Peyer's patch (tissue), 4 donors: ENCODE data around the gene RNF169. TPM values are rescaled to one million over a fixed set of nuclear protein-coding genes. Genes with fewer than 3 reads are reported as not detected.

Experiments used
- DNase-seq, 3 donors: peaks; one replicate each; pipeline ENCODE4 v3.0.0-alpha.2; 2017 to 2019
- H3K27ac ChIP-seq, 4 donors: fragments of 200-600 bp; sonication (generic); one replicate each; pipeline ENCODE4 v1.5.1; 2016 to 2019
- H3K27me3 ChIP-seq, 2 donors: fragments of 200-600 bp; sonication (generic); one replicate each; pipeline ENCODE4 v1.5.1; 2019
- H3K36me3 ChIP-seq, 3 donors: fragments of 200-600 bp; sonication (generic); one replicate each; pipeline ENCODE4 v1.5.1; 2016 to 2019
- H3K4me1 ChIP-seq, 4 donors: fragments of 200-600 bp; sonication (generic); one replicate each; pipeline ENCODE4 v1.5.1; 2016 to 2019
- H3K4me3 ChIP-seq, 4 donors: fragments of 200-600 bp; sonication (generic); 1 replicate in 3 of 4; 2 replicates in 1 of 4; pipeline ENCODE4 v1.5.1; 2016 to 2019; ENCODE audit warnings: mild to moderate bottlenecking in 1 of 4
- H3K9me3 ChIP-seq, 4 donors: fragments of 200-600 bp; sonication (generic); one replicate each; pipeline ENCODE4 v1.5.1; 2016 to 2019; ENCODE audit warnings: mild to moderate bottlenecking in 1 of 4
- CTCF ChIP-seq, 6 experiments: fragments of 450-650 bp in 4 of 6; fragments of 200-600 bp in 2 of 6; sonication (generic) in 1 of 6; IDR thresholded peaks; one replicate each; pipeline ENCODE4 v1.5.1; 2017 to 2019; ENCODE audit warnings: antibody characterized with exemption in 6 of 6, mild to moderate bottlenecking in 3 of 6, moderate library complexity in 1 of 6
- POLR2A ChIP-seq, 2 donors: fragments of 450-650 bp; IDR thresholded peaks; one replicate each; pipeline ENCODE4 v1.5.1; 2017; ENCODE audit warnings: antibody characterized with exemption in 2 of 2, mild to moderate bottlenecking in 2 of 2, moderate library complexity in 2 of 2
- total RNA-seq, 4 donors: library from RNA; depleted of rRNA; stranded (reverse); fragments of >200 nt; gene quantifications; one replicate each; pipeline ENCODE4 v1.1.0, GENCODE V29; 2016

RNF169 gene
- total RNA-seq, 4 donors from 2014 or later, result 14.2 to 33.8 (median 19.2) TPM

- H3K4me1 ChIP-seq, result no peaks in the 10 kb centered on the region
- H3K9me3 ChIP-seq, result no peaks in the 10 kb centered on the region
- H3K4me3 ChIP-seq, result no peak overlapping the region
- TF ChIP-seq POLR2A (IDR thresholded peaks at IDR 0.05), result no peak
- peak; percentile 64 to 89 (median 75) for TF ChIP-seq CTCF (IDR thresholded peaks at IDR 0.05)
- H3K27ac ChIP-seq, result no peak overlapping the region
- DNase-seq, result peak in 1 of 3 donors; percentile 73
- no peaks in the 10 kb centered on the region for H3K27me3 ChIP-seq
- no peaks in the 10 kb centered on the region for H3K36me3 ChIP-seq
Measured at GRCh38 chr11:74739546-74740270, 8.9 kb upstream of the RNF169 start.

GRCh38 chr11:74742070-74742469 is 6.6 kb upstream of the RNF169 start:
- Histone ChIP-seq H3K27ac (no peak overlapping the region), H3K4me1 (no peaks in the 10 kb centered on the region), H3K27me3 (no peaks in the 10 kb centered on the region), H3K9me3 (no peaks in the 10 kb centered on the region), H3K4me3 (no peak overlapping the region), H3K36me3 (no peaks in the 10 kb centered on the region)
- TF ChIP-seq CTCF (IDR thresholded peaks at IDR 0.05) (no peak), POLR2A (IDR thresholded peaks at IDR 0.05) (no peak)
- DNase-seq, result no peak

GRCh38 chr11:74743640-74744039 is 5.0 kb upstream of the RNF169 start:
- no peak overlapping the region for H3K27ac ChIP-seq
- DNase-seq, result no peak
- no peaks in the 10 kb centered on the region for H3K36me3 ChIP-seq
- no peaks in the 10 kb centered on the region for H3K27me3 ChIP-seq
- TF ChIP-seq CTCF (IDR thresholded peaks at IDR 0.05) (no peak), POLR2A (IDR thresholded peaks at IDR 0.05) (no peak)
- peaks cover 0 to 6% (median 4%) of the 10 kb centered on the region in 4 donors for H3K4me1 ChIP-seq
- no peaks in the 10 kb centered on the region for H3K9me3 ChIP-seq
- H3K4me3 ChIP-seq, result no peak overlapping the region

- Histone ChIP-seq H3K36me3 (no peaks in the 10 kb centered on the region), H3K27ac (no peak overlapping the region), H3K27me3 (no peaks in the 10 kb centered on the region), H3K9me3 (no peaks in the 10 kb centered on the region), H3K4me3 (no peak overlapping the region), H3K4me1 (peaks cover 0 to 6% (median 4%) of the 10 kb centered on the region in 4 donors)
- DNase-seq, result no peak
- TF ChIP-seq POLR2A (IDR thresholded peaks at IDR 0.05) (no peak), CTCF (IDR thresholded peaks at IDR 0.05) (no peak)
Measured at GRCh38 chr11:74744277-74744676, 4.4 kb upstream of the RNF169 start.

- Histone ChIP-seq H3K27ac (no peak overlapping the region), H3K9me3 (no peaks in the 10 kb centered on the region), H3K4me1 (peaks cover 0 to 15% (median 6%) of the 10 kb centered on the region in 4 donors), H3K4me3 (no peak overlapping the region), H3K36me3 (no peaks in the 10 kb centered on the region), H3K27me3 (no peaks in the 10 kb centered on the region)
- no peak for DNase-seq
- TF ChIP-seq POLR2A (IDR thresholded peaks at IDR 0.05) (no peak), CTCF (IDR thresholded peaks at IDR 0.05) (no peak)
Measured at GRCh38 chr11:74746868-74747267, 1.8 kb upstream of the RNF169 start.
